Activated CD8-positive, alpha-beta memory T cell treated with anti-CD3 and anti-CD28 coated beads for 1 hour (primary cell): Measurements from ENCODE around the gene HAT1.

Experiments
- DNase-seq, 2 donors: peaks; one replicate each; pipeline ENCODE4 v3.0.0-alpha.2; 2020; ENCODE audit warnings: low read depth in 1 of 2; ENCODE audit errors: extremely low read depth in 1 of 2

The HAT1 gene

GRCh38 chr2:172031536-172031935, 109.3 kb downstream of the HAT1 start:
- DNase-seq: no peak
